Stimulated activated CD4-positive, alpha-beta T cell treated with anti-CD3 and anti-CD28 coated beads, Interleukin-1b, Interleukin-23, amount 100 ng/mL, for 48 hours (primary cell): ENCODE results near the gene DYNLT2B.
"Not testable (repeated sequence)": the region's sequence is repeated elsewhere in the genome, so short reads cannot be mapped to it uniquely, and the experiment has no call there.

ENCODE experiments used
- DNase-seq: peaks from one replicate; pipeline ENCODE4 v3.0.0-alpha.2; 2020

DYNLT2B gene

GRCh38 chr3:196323016-196323415, 5.0 kb upstream of the DYNLT2B start:
- DNase-seq = no peak

- DNase-seq = no peak
Measured at GRCh38 chr3:196321162-196321561, 3.1 kb upstream of the DYNLT2B start.

- no peak for DNase-seq
Measured at GRCh38 chr3:196320137-196320536, 2.1 kb upstream of the DYNLT2B start.

GRCh38 chr3:196316799-196317686, 997 bp downstream of the DYNLT2B start:
- DNase-seq = not testable (repeated sequence)

GRCh38 chr3:196315821-196316220, 2.2 kb downstream of the DYNLT2B start:
- no peak for DNase-seq

- no peak for DNase-seq
Measured at GRCh38 chr3:196314597-196314996, 3.4 kb downstream of the DYNLT2B start.

- not testable (repeated sequence) for DNase-seq
Measured at GRCh38 chr3:196314086-196314485, 4.0 kb downstream of the DYNLT2B start.

GRCh38 chr3:196302960-196303359, 15.1 kb downstream of the DYNLT2B start:
- not testable (repeated sequence) for DNase-seq

GRCh38 chr3:196302551-196302950, 15.5 kb downstream of the DYNLT2B start:
- DNase-seq = not testable (repeated sequence)

- DNase-seq = no peak
Measured at GRCh38 chr3:196298521-196298920, 19.5 kb downstream of the DYNLT2B start.

- DNase-seq = no peak
Measured at GRCh38 chr3:196292286-196292923, 25.6 kb downstream of the DYNLT2B start.

- DNase-seq = no peak
Measured at GRCh38 chr3:196288141-196288460, 29.9 kb downstream of the DYNLT2B start.

GRCh38 chr3:196287440-196288140, 30.4 kb downstream of the DYNLT2B start, which contains the start of gene PCYT1A:
Gene PCYT1A (minus strand): TSS chr3:196287726. CDS start chr3:196270531, 17,195 bp downstream.
- peak; percentile 79 for DNase-seq

GRCh38 chr3:196287090-196287439, 31.0 kb downstream of the DYNLT2B start:
- DNase-seq = peak; percentile 24

GRCh38 chr3:196284396-196284795, 33.6 kb downstream of the DYNLT2B start:
- no peak for DNase-seq

GRCh38 chr3:196281962-196282361, 36.1 kb downstream of the DYNLT2B start:
- DNase-seq = no peak

- DNase-seq = peak; percentile 27
Measured at GRCh38 chr3:196280689-196281440, 37.2 kb downstream of the DYNLT2B start.

- DNase-seq = no peak
Measured at GRCh38 chr3:196275126-196275525, 42.9 kb downstream of the DYNLT2B start.

GRCh38 chr3:196274585-196274984, 43.5 kb downstream of the DYNLT2B start:
- DNase-seq = peak; percentile 74

GRCh38 chr3:196273655-196274054, 44.4 kb downstream of the DYNLT2B start:
- peak; percentile 4 for DNase-seq

GRCh38 chr3:196272826-196273225, 45.2 kb downstream of the DYNLT2B start:
- no peak for DNase-seq

GRCh38 chr3:196270499-196270898, 47.5 kb downstream of the DYNLT2B start:
- DNase-seq = no peak
